Prostate gland (tissue), 2 donors: Measurements from ENCODE around the gene WDR20. TPM values are rescaled to one million over a fixed set of nuclear protein-coding genes. Genes with fewer than 3 reads are reported as not detected.

Experiments
- DNase-seq: peaks from one replicate; pipeline ENCODE4 v3.0.0-alpha.2; 2019; ENCODE audit warnings: low spot score
- H3K27ac ChIP-seq, 2 donors: fragments of 200-600 bp; sonication (generic); 2 replicates each; pipeline ENCODE4 v1.5.1; 2017 to 2019
- H3K27me3 ChIP-seq: fragments of 200-600 bp; sonication (generic); replicated peaks from 2 replicates; pipeline ENCODE4 v1.5.1; 2019; ENCODE audit not compliant: insufficient read depth
- H3K36me3 ChIP-seq, 2 donors: fragments of 200-600 bp; sonication (generic); 1 replicate in 1 of 2; 2 replicates in 1 of 2; pipeline versions ENCODE4 v1.5.1 to v1.8.1; 2017 to 2019
- H3K4me1 ChIP-seq: fragments of 200-600 bp; sonication (generic); replicated peaks from 2 replicates; pipeline ENCODE4 v1.5.1; 2019
- H3K4me3 ChIP-seq, 2 donors: fragments of 200-600 bp; sonication (generic); 2 replicates each; pipeline ENCODE4 v1.5.1; 2017 to 2019
- H3K9me3 ChIP-seq: fragments of 200-600 bp; sonication (generic); 2 replicates; pipeline ENCODE4 v1.5.1; 2017
- POLR2A ChIP-seq: fragments of 450-650 bp; IDR thresholded peaks from one replicate; pipeline ENCODE4 v1.6.1; 2016; ENCODE audit warnings: antibody characterized with exemption, mild to moderate bottlenecking
- POLR2AphosphoS5 ChIP-seq: sonication (generic); formaldehyde crosslinking; IDR thresholded peaks from one replicate; pipeline ENCODE4 v1.6.1; 2017; ENCODE audit warnings: antibody characterized with exemption
- WGBS: methylation state at CpG from one replicate; pipeline ENCODE4 v1.1.5; 2018; 5-methylcytosine and 5-hydroxymethylcytosine counted together
- intact Hi-C: fragments of 100-400 bp; cut with DNase I; formaldehyde crosslinking; loops from one replicate; pipeline ENCODE4 v1.14.2; 2022
- total RNA-seq, 2 donors: library from RNA; depleted of rRNA; stranded (reverse); fragments of >200 nt; gene quantifications; one replicate each; pipeline ENCODE4 v1.1.0, GENCODE V29; 2016
- TF ChIP-seq, protein P1 (sequence below), 4 experiments: fragments of 200-600 bp in 2 of 4; fragments of 450-650 bp in 2 of 4; sonication (generic) in 2 of 4; IDR thresholded peaks; 1 replicate in 3 of 4; 2 replicates in 1 of 4; pipeline ENCODE4 v1.5.1; 2016 to 2019; ENCODE audit warnings: antibody characterized with exemption in 4 of 4, mild to moderate bottlenecking in 2 of 4, moderate library complexity in 2 of 4

The WDR20 gene
- total RNA-seq, 2 donors from 2014 or later: 36.6 to 38.6 TPM

DNA sequence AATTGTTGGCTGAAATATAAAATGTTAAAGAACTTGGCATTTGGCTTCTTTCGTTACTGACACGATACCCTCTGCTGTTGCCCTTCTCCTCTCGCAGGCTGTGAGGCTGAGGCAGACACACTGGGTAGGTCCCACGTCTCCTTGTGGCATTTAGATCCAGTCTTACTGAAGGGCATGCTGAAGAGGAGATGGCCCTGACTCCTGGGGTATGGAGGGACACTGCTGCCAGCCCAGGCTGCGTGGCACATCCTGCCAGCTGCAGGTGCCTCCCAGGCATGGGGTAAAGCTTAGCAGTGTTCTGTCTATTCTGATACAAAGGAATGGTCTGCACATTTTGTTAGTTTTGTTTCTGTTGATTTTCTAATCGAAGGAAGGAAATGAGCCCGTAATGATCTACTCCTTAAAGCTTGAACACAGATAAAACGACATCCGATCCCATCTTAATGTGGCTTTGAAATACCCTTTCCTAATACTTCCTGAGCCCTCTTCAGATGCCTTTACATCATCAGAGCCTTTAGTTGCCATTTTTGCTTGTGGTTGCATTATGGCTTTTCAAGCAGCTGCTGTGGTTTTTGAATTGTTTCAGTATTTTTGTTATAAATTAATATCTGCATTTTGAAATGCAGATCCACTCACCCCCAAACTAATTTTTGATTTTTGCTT is 61.1 kb downstream of the WDR20 start:
- TF ChIP-seq POLR2AphosphoS5: no peak
- TF ChIP-seq, protein P1, sequence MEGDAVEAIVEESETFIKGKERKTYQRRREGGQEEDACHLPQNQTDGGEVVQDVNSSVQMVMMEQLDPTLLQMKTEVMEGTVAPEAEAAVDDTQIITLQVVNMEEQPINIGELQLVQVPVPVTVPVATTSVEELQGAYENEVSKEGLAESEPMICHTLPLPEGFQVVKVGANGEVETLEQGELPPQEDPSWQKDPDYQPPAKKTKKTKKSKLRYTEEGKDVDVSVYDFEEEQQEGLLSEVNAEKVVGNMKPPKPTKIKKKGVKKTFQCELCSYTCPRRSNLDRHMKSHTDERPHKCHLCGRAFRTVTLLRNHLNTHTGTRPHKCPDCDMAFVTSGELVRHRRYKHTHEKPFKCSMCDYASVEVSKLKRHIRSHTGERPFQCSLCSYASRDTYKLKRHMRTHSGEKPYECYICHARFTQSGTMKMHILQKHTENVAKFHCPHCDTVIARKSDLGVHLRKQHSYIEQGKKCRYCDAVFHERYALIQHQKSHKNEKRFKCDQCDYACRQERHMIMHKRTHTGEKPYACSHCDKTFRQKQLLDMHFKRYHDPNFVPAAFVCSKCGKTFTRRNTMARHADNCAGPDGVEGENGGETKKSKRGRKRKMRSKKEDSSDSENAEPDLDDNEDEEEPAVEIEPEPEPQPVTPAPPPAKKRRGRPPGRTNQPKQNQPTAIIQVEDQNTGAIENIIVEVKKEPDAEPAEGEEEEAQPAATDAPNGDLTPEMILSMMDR (IDR thresholded peaks at IDR 0.05): no peak
- no peak for TF ChIP-seq POLR2A
- intact Hi-C loops: no loop called here
- Histone ChIP-seq H3K27ac (no peak overlapping the region), H3K27me3 (no peaks in the 10 kb centered on the region), H3K4me3 (no peak overlapping the region), H3K9me3 (no peaks in the 10 kb centered on the region), H3K4me1 (no peaks in the 10 kb centered on the region), H3K36me3 (no peaks in the 10 kb centered on the region)
- 74% methylated on average over 9 of the region's 9 CpGs for WGBS
- no peak for DNase-seq

DNA sequence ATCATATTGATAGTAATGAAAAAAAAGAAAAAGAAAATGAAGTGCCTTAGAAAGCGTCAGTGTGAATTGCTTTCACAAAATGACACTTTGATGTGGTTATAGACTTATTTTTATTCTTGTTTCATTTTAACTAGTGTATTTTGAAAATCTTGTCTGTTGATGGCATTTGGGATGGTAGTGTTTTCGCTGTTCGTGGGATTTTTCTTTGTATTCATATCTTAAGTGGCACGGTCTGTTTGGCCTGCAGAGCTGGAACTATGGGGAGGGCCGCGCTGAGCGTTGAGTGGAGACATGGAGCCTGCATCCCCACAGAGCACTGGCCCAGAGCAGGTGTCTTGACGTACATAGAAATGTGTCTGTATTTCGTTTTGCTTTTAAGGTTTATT is 61.6 kb downstream of the WDR20 start:
- Histone ChIP-seq H3K4me3 (no peak overlapping the region), H3K9me3 (no peaks in the 10 kb centered on the region), H3K36me3 (no peaks in the 10 kb centered on the region), H3K27me3 (no peaks in the 10 kb centered on the region), H3K27ac (no peak overlapping the region), H3K4me1 (no peaks in the 10 kb centered on the region)
- DNase-seq: no peak
- TF ChIP-seq POLR2A (no peak), POLR2AphosphoS5 (no peak)
- TF ChIP-seq, protein P1 (IDR thresholded peaks at IDR 0.05): no peak
- 89% methylated on average over 9 of the region's 9 CpGs for WGBS
- intact Hi-C loops: no loop called here

DNA sequence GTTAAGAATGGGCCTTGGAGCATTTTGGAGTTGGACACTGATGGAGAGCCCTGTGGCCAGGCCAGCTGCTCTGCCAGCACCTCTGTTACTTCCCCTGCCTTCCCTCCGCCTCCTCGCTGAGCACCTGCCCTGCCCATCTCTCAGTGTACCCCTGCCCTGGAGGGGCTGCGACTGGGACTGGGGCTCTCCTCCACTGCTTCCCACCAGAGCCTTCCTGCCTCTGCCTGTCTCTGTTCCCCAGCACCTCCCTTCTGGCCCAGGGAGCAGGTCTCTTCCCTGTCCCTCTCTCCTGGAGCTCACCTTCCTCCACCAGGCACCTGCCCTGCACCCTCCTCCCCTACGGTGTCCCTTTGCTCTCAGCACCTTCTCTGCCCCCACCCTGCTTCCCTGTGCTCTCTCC is 62.1 kb downstream of the WDR20 start:
- Histone ChIP-seq H3K36me3 (no peaks in the 10 kb centered on the region), H3K9me3 (no peaks in the 10 kb centered on the region), H3K4me3 (no peak overlapping the region), H3K4me1 (no peaks in the 10 kb centered on the region), H3K27me3 (no peaks in the 10 kb centered on the region), H3K27ac (no peak overlapping the region)
- 78% methylated on average over 4 of the region's 4 CpGs for WGBS
- intact Hi-C loops: no loop called here
- DNase-seq: no peak
- no peak for TF ChIP-seq POLR2A
- no peak for TF ChIP-seq POLR2AphosphoS5
- TF ChIP-seq, protein P1 (IDR thresholded peaks at IDR 0.05): no peak

DNA sequence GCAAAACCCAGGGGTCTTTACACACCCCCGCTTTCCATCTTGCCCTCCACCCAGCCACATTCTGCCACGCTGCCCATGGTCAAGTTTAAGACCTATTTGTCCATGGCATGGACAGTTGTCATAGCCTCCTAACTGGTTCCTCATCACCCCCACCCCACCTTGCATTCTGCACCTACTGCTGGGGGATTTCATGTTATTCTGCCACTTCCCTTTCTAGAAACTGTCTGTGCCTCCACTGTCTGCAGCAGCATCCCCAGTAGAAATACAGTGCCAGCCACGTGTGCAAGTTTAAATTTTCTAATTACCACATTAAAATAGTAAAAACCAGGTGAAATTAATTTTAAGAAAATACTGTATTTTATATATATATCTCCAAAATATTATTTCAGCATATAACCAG is 63.2 kb downstream of the WDR20 start:
- intact Hi-C loops: no loop called here
- DNase-seq: no peak
- Histone ChIP-seq H3K36me3 (no peaks in the 10 kb centered on the region), H3K9me3 (no peaks in the 10 kb centered on the region), H3K27ac (no peak overlapping the region), H3K4me1 (no peaks in the 10 kb centered on the region), H3K4me3 (no peak overlapping the region), H3K27me3 (no peaks in the 10 kb centered on the region)
- TF ChIP-seq, protein P1 (IDR thresholded peaks at IDR 0.05): no peak
- no peak for TF ChIP-seq POLR2A
- WGBS: 89% methylated on average over 3 of the region's 3 CpGs

DNA sequence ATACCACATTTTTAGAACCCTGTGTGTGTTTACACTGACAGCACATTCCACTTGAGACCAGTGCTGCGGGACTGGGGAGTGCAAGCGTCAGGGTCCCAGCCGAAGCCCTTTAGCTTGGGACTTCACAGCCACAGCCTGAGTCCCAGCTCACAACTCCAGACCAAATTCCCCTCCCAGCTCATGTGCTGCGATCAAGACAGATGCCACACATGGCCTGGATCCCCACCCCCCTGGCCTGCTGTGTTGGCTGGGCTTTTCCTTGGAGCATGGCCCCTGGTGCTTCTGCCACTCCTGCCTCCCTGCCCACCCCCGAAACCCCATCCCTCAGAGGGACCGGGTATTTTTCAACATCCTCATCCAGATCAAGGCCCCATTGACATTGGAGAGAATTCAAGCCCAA is 63.7 kb downstream of the WDR20 start:
- 86% methylated on average over 6 of the region's 6 CpGs for WGBS

More for the DNA sequence above, 63.7 kb downstream of the WDR20 start:
- no peak overlapping the region for H3K27ac ChIP-seq
- no peaks in the 10 kb centered on the region for H3K9me3 ChIP-seq
- no peak overlapping the region for H3K4me3 ChIP-seq
- no peak for DNase-seq
- H3K36me3 ChIP-seq: no peaks in the 10 kb centered on the region
- TF ChIP-seq POLR2A: no peak
- TF ChIP-seq, protein P1 (IDR thresholded peaks at IDR 0.05): no peak
- TF ChIP-seq POLR2AphosphoS5: no peak
- intact Hi-C loops: no loop called here
- H3K27me3 ChIP-seq: no peaks in the 10 kb centered on the region
- no peaks in the 10 kb centered on the region for H3K4me1 ChIP-seq
